CD4-positive, alpha-beta T cell treated with Interleukin-17A for 4 hours (primary cell): ENCODE data around the gene INAFM1.
"Not testable (repeated sequence)": the region's sequence is repeated elsewhere in the genome, so short reads cannot be mapped to it uniquely, and the experiment has no call there.

ENCODE experiments used
- DNase-seq: peaks from one replicate; pipeline ENCODE4 v3.0.0-alpha.2; 2020; ENCODE audit warnings: mixed read lengths

INAFM1 gene

DNA sequence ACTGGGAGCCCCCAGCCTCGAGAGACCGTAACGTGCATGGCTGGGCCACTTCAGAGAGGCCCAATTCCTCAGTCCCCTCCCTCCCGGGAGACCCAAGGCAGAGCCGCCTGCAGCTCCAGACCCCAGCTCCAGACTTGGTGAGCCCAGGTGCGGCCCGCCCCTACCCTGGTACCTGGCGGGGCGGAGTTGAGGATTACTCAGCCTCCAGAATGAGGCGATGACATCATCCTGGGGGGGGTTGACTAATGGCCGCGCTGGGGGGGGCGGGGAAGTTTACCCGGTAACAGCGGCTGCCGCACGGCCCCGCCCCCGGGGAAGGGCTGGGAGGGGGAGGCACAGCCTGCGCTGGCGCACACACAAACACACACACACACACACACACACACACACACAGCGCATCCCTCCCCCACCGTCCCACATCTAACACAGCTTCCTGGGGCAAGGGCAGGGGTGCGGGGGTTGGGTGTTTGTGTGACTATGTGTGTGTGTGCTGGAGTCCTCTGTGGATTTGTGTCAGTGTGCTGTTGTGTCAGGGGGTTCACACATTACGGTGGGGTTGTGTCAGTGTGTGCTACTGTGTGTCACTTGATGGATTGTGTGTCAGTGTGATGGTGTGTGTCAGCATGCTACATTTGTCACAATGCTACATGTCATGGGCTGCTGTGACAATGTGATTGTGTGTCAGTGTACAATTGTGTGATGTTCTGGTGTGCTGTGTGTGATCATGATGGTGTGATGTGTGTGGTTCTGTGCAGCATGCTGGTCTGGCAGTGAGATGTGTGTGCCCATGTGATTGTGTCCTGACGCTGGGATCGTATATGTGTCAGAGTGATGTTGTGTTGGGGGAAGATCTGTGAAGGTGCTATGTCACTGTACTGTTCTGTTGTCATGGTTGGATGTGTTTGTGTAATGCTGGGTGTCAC, 33.4 kb upstream of the INAFM1 start:
- peak; percentile 98 for DNase-seq

GRCh38 chr19:47241919-47242577, 32.6 kb upstream of the INAFM1 start:
- no peak for DNase-seq

DNA sequence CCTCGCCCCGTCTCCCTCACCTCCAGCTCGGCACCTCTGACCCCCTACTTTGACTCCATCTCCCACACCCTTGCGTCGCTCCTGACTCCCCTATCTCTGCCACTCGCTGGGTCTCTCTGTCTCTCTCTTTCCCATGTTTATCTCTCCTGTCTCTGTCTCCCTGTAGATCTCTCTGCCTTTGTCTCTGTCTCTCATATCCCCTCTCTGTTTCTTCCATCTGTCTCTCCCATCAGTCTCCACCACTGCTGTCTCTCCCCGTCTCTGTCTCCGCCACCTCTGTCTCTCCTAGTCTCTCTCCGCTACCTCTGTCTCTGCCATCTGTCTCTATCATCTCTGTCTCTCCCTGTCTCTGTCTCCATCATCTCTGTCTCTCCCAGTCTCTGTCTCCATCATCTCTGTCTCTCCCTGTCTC, 31.3 kb upstream of the INAFM1 start:
- DNase-seq = no peak

GRCh38 chr19:47243776-47244547, 30.7 kb upstream of the INAFM1 start:
- DNase-seq = peak; percentile 90

GRCh38 chr19:47247308-47247990, 27.2 kb upstream of the INAFM1 start:
- peak; percentile 90 for DNase-seq

GRCh38 chr19:47253016-47253415, 21.7 kb upstream of the INAFM1 start:
- DNase-seq = not testable (repeated sequence)

DNA sequence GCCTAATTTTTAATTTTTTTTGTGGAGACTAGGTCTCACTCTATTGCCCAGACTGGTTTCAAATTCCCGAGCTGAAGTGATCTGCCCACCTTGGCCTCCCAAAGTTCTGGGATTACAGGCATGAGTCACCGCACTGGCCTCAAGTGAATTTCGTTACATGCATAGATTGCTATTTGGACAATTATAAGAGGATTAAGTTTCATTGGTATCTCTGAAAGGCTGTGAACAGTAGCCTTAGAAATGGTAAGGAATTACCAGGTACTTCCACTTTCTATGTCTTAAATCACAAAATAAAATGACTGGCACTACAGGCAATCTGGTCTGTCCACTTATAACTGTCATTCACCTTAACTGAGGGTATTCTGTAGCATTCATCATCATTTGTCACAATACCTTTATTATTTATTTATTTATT, 21.2 kb upstream of the INAFM1 start:
- no peak for DNase-seq

- DNase-seq = no peak
Measured at GRCh38 chr19:47253970-47254369, 20.7 kb upstream of the INAFM1 start.

- peak; percentile 89 for DNase-seq
Measured at GRCh38 chr19:47255879-47256692, 18.6 kb upstream of the INAFM1 start, which contains the start of gene CCDC9. Gene CCDC9 (plus strand): TSS chr19:47256525. CDS start chr19:47258401, 1,876 bp downstream.

GRCh38 chr19:47256693-47257410, 17.8 kb upstream of the INAFM1 start:
- peak; percentile 100 for DNase-seq

DNA sequence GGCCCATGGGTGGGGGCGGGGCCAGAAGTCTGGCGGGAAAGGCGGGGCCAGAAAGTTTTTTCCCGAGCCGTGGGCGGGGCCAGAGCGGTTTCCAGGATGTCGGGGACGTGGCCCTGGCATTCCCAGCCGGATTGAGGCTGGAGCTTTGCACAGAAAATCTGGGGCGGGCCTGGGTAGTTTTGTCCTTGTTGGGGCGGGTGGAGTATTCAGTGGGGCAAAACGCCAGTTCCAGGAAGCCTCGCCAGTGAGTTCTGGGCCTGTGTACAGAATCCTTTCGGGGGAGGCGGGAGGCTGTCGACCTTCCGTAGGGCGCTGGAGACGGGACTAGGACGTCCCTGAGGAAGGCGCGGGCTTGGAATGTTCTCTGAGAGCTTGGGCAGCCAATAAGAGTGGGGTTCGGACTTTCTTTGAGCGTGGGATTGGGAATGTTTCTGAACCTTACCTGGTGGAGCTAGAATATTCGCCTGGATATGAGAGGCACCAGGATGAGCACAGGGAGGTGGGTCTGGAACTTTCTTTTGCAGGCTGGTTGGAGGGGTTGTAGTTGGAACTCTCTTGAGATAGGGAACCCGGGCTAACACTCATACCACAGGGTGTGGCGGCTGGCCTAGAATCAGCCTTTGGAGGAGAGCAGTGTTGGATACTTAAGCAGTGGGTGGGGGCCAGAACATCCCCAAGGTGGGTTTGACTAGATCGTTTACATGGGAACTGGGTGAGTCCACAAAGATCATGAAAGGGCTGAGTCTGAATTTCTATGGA, 17.1 kb upstream of the INAFM1 start:
- no peak for DNase-seq

GRCh38 chr19:47258434-47258833, 16.3 kb upstream of the INAFM1 start:
- DNase-seq = no peak

- no peak for DNase-seq
Measured at GRCh38 chr19:47258895-47259555, 15.7 kb upstream of the INAFM1 start.

- no peak for DNase-seq
Measured at GRCh38 chr19:47260476-47260875, 14.2 kb upstream of the INAFM1 start.

DNA sequence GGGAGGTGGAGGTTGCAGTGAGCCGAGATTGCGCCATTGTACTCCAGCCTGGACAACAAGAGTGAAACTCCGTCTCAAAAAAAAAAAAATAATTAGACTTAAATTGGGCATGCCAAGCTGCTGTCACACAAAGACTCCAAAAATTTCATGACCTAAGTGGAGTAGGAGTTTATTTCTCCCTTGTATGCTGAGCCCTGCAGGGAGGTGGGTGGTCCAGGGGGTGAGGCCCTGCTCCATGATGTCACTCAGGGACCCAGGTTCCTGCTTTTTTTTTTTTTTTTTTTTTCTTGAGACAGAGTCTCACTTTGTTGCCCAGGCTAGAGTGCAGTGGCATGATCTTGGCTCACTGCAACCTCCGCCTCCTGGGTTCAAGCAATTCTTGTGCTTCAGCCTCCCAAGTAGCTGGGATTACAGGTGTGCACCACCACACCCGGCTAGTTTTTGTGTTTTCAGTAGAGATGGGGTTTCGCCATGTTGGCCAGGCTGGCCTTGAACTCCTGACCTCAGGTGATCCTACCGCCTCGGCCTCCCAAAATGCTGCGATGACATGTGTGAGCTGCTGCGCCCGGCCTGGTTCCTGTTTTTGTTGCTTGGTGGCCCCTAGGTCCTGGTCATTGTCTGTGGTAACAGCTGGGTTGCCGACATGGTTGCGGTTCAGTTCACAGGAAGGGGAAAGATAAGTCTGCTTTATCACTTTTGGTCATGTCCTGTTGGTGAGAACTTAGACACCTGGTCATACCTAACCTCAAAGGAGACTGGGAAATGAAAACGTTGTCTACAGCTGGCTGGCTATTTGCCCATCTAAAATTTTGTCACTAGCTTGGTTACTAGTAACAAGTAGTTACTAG, 12.5 kb upstream of the INAFM1 start:
- not testable (repeated sequence) for DNase-seq

DNA sequence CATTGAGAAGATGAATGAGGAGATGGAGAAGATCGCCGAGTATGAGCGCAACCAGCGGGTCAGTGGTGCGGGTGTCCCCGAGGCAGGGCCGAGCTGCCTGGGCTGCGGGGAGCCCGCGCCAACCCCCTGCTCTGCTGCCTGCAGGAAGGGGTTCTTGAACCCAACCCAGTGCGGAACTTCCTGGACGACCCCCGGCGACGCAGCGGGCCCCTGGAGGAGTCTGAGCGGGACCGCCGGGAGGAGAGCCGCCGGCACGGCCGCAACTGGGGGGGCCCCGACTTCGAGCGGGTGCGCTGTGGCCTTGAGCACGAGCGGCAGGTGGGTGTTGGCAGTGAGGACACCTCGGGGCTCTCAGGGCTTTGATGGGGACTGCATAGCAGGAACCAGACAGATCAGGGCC, 10.1 kb upstream of the INAFM1 start:
- DNase-seq = no peak

- no peak for DNase-seq
Measured at GRCh38 chr19:47266401-47266941, 8.2 kb upstream of the INAFM1 start.

GRCh38 chr19:47267350-47267759, 7.3 kb upstream of the INAFM1 start:
- DNase-seq = no peak
